Natural killer cell (primary cell): ENCODE measurements around the gene SMTNL1. TPM values are rescaled to one million over a fixed set of nuclear protein-coding genes. Genes with fewer than 3 reads are reported as not detected.

Experiments
- ATAC-seq, 3 donors: fragments of 150-1000 bp in 2 of 3; fragments of 200-7000 bp in 1 of 3; cut with Tn5 transposase; 1 replicate in 1 of 3; 2 replicates in 2 of 3; pipeline ENCODE4 v1.10.0; 2021; ENCODE audit warnings: mild to moderate bottlenecking in 2 of 3, moderate library complexity in 2 of 3
- DNase-seq, 2 donors: peaks; one replicate each; pipeline versions ENCODE4 v3.0.0 to v3.0.0-alpha.2; 2013 to 2021; ENCODE audit warnings: mixed read lengths in 1 of 2
- H3K27ac ChIP-seq: one replicate; pipeline ENCODE4 v1.5.1; 2013; ENCODE audit warnings: mild to moderate bottlenecking, low read length
- H3K27me3 ChIP-seq: one replicate; pipeline ENCODE4 v1.6.1; 2013; ENCODE audit warnings: low read length; ENCODE audit not compliant: control insufficient read depth, insufficient read depth
- H3K36me3 ChIP-seq: one replicate; pipeline ENCODE4 v1.6.1; 2013; ENCODE audit warnings: low read length; ENCODE audit not compliant: control insufficient read depth, insufficient read depth
- H3K4me1 ChIP-seq: one replicate; pipeline ENCODE4 v1.6.1; 2013; ENCODE audit warnings: low read length; ENCODE audit not compliant: control insufficient read depth, insufficient read depth
- H3K4me3 ChIP-seq: one replicate; pipeline ENCODE4 v1.5.1; 2013; ENCODE audit warnings: low read length
- H3K9me3 ChIP-seq: one replicate; pipeline ENCODE4 v1.6.1; 2013; ENCODE audit warnings: low read length; ENCODE audit not compliant: control insufficient read depth, insufficient read depth
- H3K27ac Mint-ChIP-seq, 2 donors: one replicate each; pipeline ENCODE4 v1.8.0; 2022; ENCODE audit warnings: mild to moderate bottlenecking in 2 of 2, mixed read lengths in 2 of 2, moderate library complexity in 1 of 2
- H3K27me3 Mint-ChIP-seq, 2 donors: one replicate each; pipeline ENCODE4 v1.8.0; 2022; ENCODE audit warnings: low read depth in 2 of 2, mixed read lengths in 2 of 2
- H3K36me3 Mint-ChIP-seq: one replicate; pipeline ENCODE4 v1.8.0; 2022; ENCODE audit warnings: mixed read lengths
- H3K4me1 Mint-ChIP-seq, 2 donors: one replicate each; pipeline ENCODE4 v1.8.0; 2022; ENCODE audit warnings: mixed read lengths in 2 of 2
- H3K4me3 Mint-ChIP-seq: one replicate; pipeline ENCODE4 v1.8.0; 2022; ENCODE audit warnings: mild to moderate bottlenecking, moderate library complexity, mixed read lengths
- H3K9me3 Mint-ChIP-seq, 2 donors: one replicate each; pipeline ENCODE4 v1.8.0; 2022; ENCODE audit warnings: mixed read lengths in 2 of 2
- CTCF ChIP-seq: fragments of 200-600 bp; IDR thresholded peaks from one replicate; pipeline ENCODE4 v1.8.0; 2022; ENCODE audit warnings: antibody characterized with exemption
- WGBS: methylation state at CpG from one replicate; pipeline ENCODE4 v1.1.7; 2013; ENCODE audit warnings: missing lambda C conversion rate; ENCODE audit not compliant: insufficient coverage; 5-methylcytosine and 5-hydroxymethylcytosine counted together
- intact Hi-C: fragments of 100-400 bp; cut with micrococcal nuclease; formaldehyde crosslinking; loops from one replicate; pipeline ENCODE4 v1.14.2; 2022
- total RNA-seq, 4 donors: library from RNA; stranded (reverse); fragments of 120-200 nt in 1 of 4; gene quantifications; one replicate each; pipeline versions ENCODE4 v1.2.3 to v1.2.4, GENCODE V29; 2013 to 2022

SMTNL1 gene
- total RNA-seq, result not detected
- not detected for total RNA-seq (2013)

GRCh38 chr11:57536947-57537619, at the start of gene SMTNL1:
TSS of gene SMTNL1 (plus strand) at chr11:57537595. CDS start at chr11:57542643, 5,048 bp downstream.
- WGBS, result 89% methylated on average over 14 of the region's 14 CpGs
- Mint-ChIP-seq H3K27me3 (no peaks in the 10 kb centered on the region), H3K27ac (no peak within 1 kb of the TSS), H3K36me3 (no peaks in the 10 kb centered on the region), H3K4me3 (no peak within 1 kb of the TSS), H3K4me1 (peaks cover under 1% of the 10 kb centered on the region in 2 donors), H3K9me3 (no peaks in the 10 kb centered on the region)
- Histone ChIP-seq H3K9me3 (no peaks in the 10 kb centered on the region), H3K27ac (no peak within 1 kb of the TSS), H3K27me3 (no peaks in the 10 kb centered on the region), H3K36me3 (no peaks in the 10 kb centered on the region), H3K4me1 (no peaks in the 10 kb centered on the region), H3K4me3 (no peak within 1 kb of the TSS)
- no peak for TF ChIP-seq CTCF
- ATAC-seq (no peak), DNase-seq (no peak)
- intact Hi-C loops, result no loop called here

- DNase-seq (no peak), ATAC-seq (no peak)
- H3K4me1 Mint-ChIP-seq, result no peaks in the 10 kb centered on the region
- Histone ChIP-seq H3K4me1 (peaks cover 19% of the 10 kb centered on the region), H3K27ac (no peak overlapping the region), H3K4me3 (no peak overlapping the region), H3K9me3 (no peaks in the 10 kb centered on the region), H3K27me3 (peaks cover 7% of the 10 kb centered on the region), H3K36me3 (peaks cover 22% of the 10 kb centered on the region)
- WGBS, result 95% methylated on average over 5 of the region's 6 CpGs
- H3K36me3 Mint-ChIP-seq, result no peaks in the 10 kb centered on the region
- no peak overlapping the region for H3K4me3 Mint-ChIP-seq
- H3K9me3 Mint-ChIP-seq, result no peaks in the 10 kb centered on the region
- no peak overlapping the region for H3K27ac Mint-ChIP-seq
- peaks cover 0 to 12% of the 10 kb centered on the region in 2 donors for H3K27me3 Mint-ChIP-seq
- no peak for TF ChIP-seq CTCF
- intact Hi-C loops, result no loop called here
These were observed 49.3 kb upstream of the SMTNL1 start for GRCh38 chr11:57487920-57488659.

DNA sequence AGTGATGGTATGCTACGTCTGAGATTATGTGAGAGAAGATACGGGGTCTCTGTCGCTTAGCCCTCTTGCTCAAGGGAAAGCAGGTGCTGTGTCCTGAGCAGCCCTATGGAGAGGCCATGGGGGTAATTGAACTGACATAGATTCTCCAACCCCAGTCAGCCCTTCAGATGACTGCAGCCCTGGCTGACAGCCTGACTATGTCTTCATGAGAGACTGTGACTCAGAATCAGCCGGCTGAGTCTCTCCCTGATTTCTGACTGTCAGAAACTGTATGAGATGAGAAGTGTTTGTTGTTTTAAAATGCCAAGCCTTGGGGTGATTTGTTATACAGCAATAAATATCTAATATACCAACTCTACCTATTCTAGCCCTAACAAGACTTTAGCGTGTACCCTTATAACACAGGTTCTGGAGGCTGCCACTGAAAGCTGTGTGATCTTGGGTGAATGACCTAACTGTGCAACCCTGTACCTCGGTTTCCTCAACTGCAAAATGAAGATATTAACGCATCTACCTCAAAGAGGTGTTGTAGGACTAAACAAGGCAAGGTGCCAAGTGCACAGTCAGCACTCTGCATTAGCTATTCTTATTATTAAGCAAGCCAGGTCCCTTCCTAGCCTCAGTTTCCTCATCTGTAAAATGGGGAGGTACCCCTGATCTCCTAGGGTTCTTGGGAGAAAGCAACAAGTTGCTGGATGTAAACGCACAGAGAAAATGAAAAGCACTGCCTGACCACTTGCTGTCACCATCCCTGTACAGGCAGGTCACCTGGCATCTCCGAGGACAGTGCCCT, 46.7 kb upstream of the SMTNL1 start:
- Mint-ChIP-seq H3K27me3 (peaks cover 0 to 2% of the 10 kb centered on the region in 2 donors), H3K4me1 (no peaks in the 10 kb centered on the region), H3K9me3 (no peaks in the 10 kb centered on the region), H3K36me3 (no peaks in the 10 kb centered on the region), H3K4me3 (no peak overlapping the region), H3K27ac (no peak overlapping the region)
- no peak for ATAC-seq
- H3K9me3 ChIP-seq, result no peaks in the 10 kb centered on the region
- no peaks in the 10 kb centered on the region for H3K4me1 ChIP-seq
- no peak for DNase-seq
- peaks cover 15% of the 10 kb centered on the region for H3K36me3 ChIP-seq
- H3K27ac ChIP-seq, result no peak overlapping the region
- H3K4me3 ChIP-seq, result no peak overlapping the region
- H3K27me3 ChIP-seq, result no peaks in the 10 kb centered on the region
- WGBS, result 93% methylated on average over 9 of the region's 9 CpGs
- no peak for TF ChIP-seq CTCF
- intact Hi-C loops, result loop anchor here (10.0 kb wide), 1 partner anchor 314 kb away; no protein-coding TSS in a partner anchor
